T-cell (primary cell): Measurements from ENCODE around the gene DPP6. TPM values are rescaled to one million over a fixed set of nuclear protein-coding genes. Genes with fewer than 3 reads are reported as not detected.

Source experiments
- ATAC-seq, 4 experiments: fragments of 200-7000 bp in 3 of 4; fragments of 150-1000 bp in 1 of 4; cut with Tn5 transposase; replicated peaks in 1 of 4; 1 replicate in 3 of 4; 2 replicates in 1 of 4; pipeline ENCODE4 v1.10.0; 2021; ENCODE audit warnings: moderate library complexity in 3 of 4, mild to moderate bottlenecking in 2 of 4, moderate number of reproducible peaks in 1 of 4
- CTCF ChIA-PET, 2 donors: fragments of 300-600 bp; sonication (Branson Sonifier 250); formaldehyde crosslinking; loops; one replicate each; lab custom pipeline; 2022; ENCODE audit warnings: antibody characterized with exemption in 2 of 2; lab: Charles Lee
- POLR2A ChIA-PET, 2 donors: fragments of 300-600 bp; sonication (Branson Sonifier 250); formaldehyde crosslinking; loops; one replicate each; lab custom pipeline; 2022; ENCODE audit warnings: antibody characterized with exemption in 2 of 2; lab: Charles Lee
- DNase-seq, 35 experiments: peaks; one replicate each; pipeline versions ENCODE4 v3.0.0 to v3.0.0-alpha.2; 2013 to 2023
- H3K27ac ChIP-seq: one replicate; pipeline ENCODE4 v1.5.1; 2013; ENCODE audit warnings: low read length
- H3K27me3 ChIP-seq, 2 experiments: replicated peaks in 1 of 2; 1 replicate in 1 of 2; 2 replicates in 1 of 2; pipeline versions ENCODE4 v1.6.1 to v1.7.0; 2013; ENCODE audit warnings: low read length in 1 of 2, mixed read lengths in 1 of 2; ENCODE audit not compliant: control insufficient read depth in 2 of 2, insufficient read depth in 2 of 2; ENCODE audit errors: extremely low read depth in 1 of 2
- H3K36me3 ChIP-seq, 2 donors: 1 replicate in 1 of 2; 2 replicates in 1 of 2; pipeline versions ENCODE4 v1.6.1 to v1.7.0; 2013; ENCODE audit warnings: low read length in 1 of 2; ENCODE audit not compliant: control insufficient read depth in 2 of 2, insufficient read depth in 1 of 2; ENCODE audit errors: extremely low read depth in 1 of 2
- H3K4me1 ChIP-seq, 2 experiments: 1 replicate in 1 of 2; 2 replicates in 1 of 2; pipeline versions ENCODE4 v1.6.1 to v1.7.0; 2013; ENCODE audit warnings: low read length in 2 of 2, mixed read lengths in 1 of 2; ENCODE audit not compliant: insufficient read depth in 2 of 2, control insufficient read depth in 1 of 2; ENCODE audit errors: extremely low read depth in 1 of 2
- H3K4me3 ChIP-seq, 2 donors: 1 replicate in 1 of 2; 2 replicates in 1 of 2; pipeline versions ENCODE4 v1.5.1 to v1.7.0; 2013; ENCODE audit warnings: mild to moderate bottlenecking in 2 of 2, low read length in 1 of 2, moderate library complexity in 1 of 2; ENCODE audit not compliant: control insufficient read depth in 1 of 2; ENCODE audit errors: extremely low read depth in 1 of 2
- H3K9me3 ChIP-seq: 2 replicates; pipeline ENCODE4 v1.7.0; 2013
- H3K27ac Mint-ChIP-seq, 2 donors: one replicate each; pipeline ENCODE4 v1.8.0; 2020 to 2021; ENCODE audit warnings: mild to moderate bottlenecking in 2 of 2, mixed read lengths in 2 of 2
- H3K27me3 Mint-ChIP-seq, 2 donors: one replicate each; pipeline ENCODE4 v1.8.0; 2021 to 2022; ENCODE audit warnings: mixed read lengths in 2 of 2
- H3K36me3 Mint-ChIP-seq: one replicate; pipeline ENCODE4 v1.8.0; 2021; ENCODE audit warnings: mixed read lengths
- H3K4me1 Mint-ChIP-seq, 3 donors: one replicate each; pipeline ENCODE4 v1.8.0; 2020 to 2022; ENCODE audit warnings: mixed read lengths in 3 of 3, mild to moderate bottlenecking in 1 of 3
- H3K4me3 Mint-ChIP-seq, 3 donors: one replicate each; pipeline ENCODE4 v1.8.0; 2020 to 2022; ENCODE audit warnings: mild to moderate bottlenecking in 3 of 3, mixed read lengths in 3 of 3, moderate library complexity in 3 of 3
- H3K9me3 Mint-ChIP-seq, 3 donors: one replicate each; pipeline ENCODE4 v1.8.0; 2020 to 2022; ENCODE audit warnings: mixed read lengths in 3 of 3
- WGBS: methylation state at CpG from one replicate; pipeline ENCODE4 v1.1.5; 2013; ENCODE audit warnings: missing lambda C conversion rate; ENCODE audit not compliant: insufficient coverage; 5-methylcytosine and 5-hydroxymethylcytosine counted together
- total RNA-seq, 35 experiments: library from RNA in 6 of 35; stranded (reverse) in 6 of 35; fragments of 120-200 nt in 1 of 35; gene quantifications; one replicate each; pipeline versions ENCODE4 v1.2.1 to v1.2.4 and lab custom pipeline; 2013 to 2026

The DPP6 gene
- total RNA-seq, 5 donors from 2014 or later (not counting 1 experiment from before 2014, with no cell fraction given) = not detected

- no peaks in the 10 kb centered on the region for H3K9me3 ChIP-seq
- H3K4me1 Mint-ChIP-seq = no peaks in the 10 kb centered on the region
- no peaks in the 10 kb centered on the region for H3K36me3 Mint-ChIP-seq
- no peak overlapping the region for H3K4me3 Mint-ChIP-seq
- H3K27ac ChIP-seq = no peak overlapping the region
- no peaks in the 10 kb centered on the region for H3K4me1 ChIP-seq
- ATAC-seq (no peak), DNase-seq (no peak)
- CTCF ChIA-PET = no interaction called here
- peaks cover 0 to 29% of the 10 kb centered on the region in 2 experiments for H3K27me3 ChIP-seq
- H3K4me3 ChIP-seq = no peak overlapping the region
- POLR2A ChIA-PET = no interaction called here
- no peaks in the 10 kb centered on the region for H3K9me3 Mint-ChIP-seq
- peaks cover 0 to 2% of the 10 kb centered on the region in 2 donors for H3K27me3 Mint-ChIP-seq
- H3K36me3 ChIP-seq = no peaks in the 10 kb centered on the region
- no peak overlapping the region for H3K27ac Mint-ChIP-seq
- 95% methylated on average over 7 of the region's 7 CpGs for WGBS
These were observed 832.2 kb downstream of the DPP6 start for GRCh38 chr7:154884348-154884920.

- DNase-seq (no peak), ATAC-seq (no peak)
- CTCF ChIA-PET = no interaction called here
- Histone ChIP-seq H3K9me3 (no peaks in the 10 kb centered on the region), H3K4me3 (no peak overlapping the region), H3K27me3 (peaks cover 0 to 30% of the 10 kb centered on the region in 2 experiments), H3K36me3 (no peaks in the 10 kb centered on the region), H3K4me1 (no peaks in the 10 kb centered on the region), H3K27ac (no peak overlapping the region)
- peaks cover 4 to 6% of the 10 kb centered on the region in 2 donors for H3K27me3 Mint-ChIP-seq
- H3K4me1 Mint-ChIP-seq = no peaks in the 10 kb centered on the region
- H3K4me3 Mint-ChIP-seq = no peak overlapping the region
- H3K27ac Mint-ChIP-seq = no peak overlapping the region
- 59% methylated on average over 6 of the region's 9 CpGs for WGBS
- H3K9me3 Mint-ChIP-seq = no peaks in the 10 kb centered on the region
- H3K36me3 Mint-ChIP-seq = no peaks in the 10 kb centered on the region
- POLR2A ChIA-PET = no interaction called here
These were observed 834.4 kb downstream of the DPP6 start for GRCh38 chr7:154886591-154886990.

- ATAC-seq (no peak), DNase-seq (no peak)
- H3K27me3 Mint-ChIP-seq = peaks cover 4 to 6% of the 10 kb centered on the region in 2 donors
- no peaks in the 10 kb centered on the region for H3K36me3 ChIP-seq
- H3K4me3 Mint-ChIP-seq = no peak overlapping the region
- ChIA-PET POLR2A (interaction anchor here in 1 of 2 donors (0.6 kb wide), 1 partner anchor 213 kb away, joined by 3 read pairs; no protein-coding TSS in a partner anchor), CTCF (no interaction called here)
- no peak overlapping the region for H3K4me3 ChIP-seq
- H3K9me3 Mint-ChIP-seq = no peaks in the 10 kb centered on the region
- no peaks in the 10 kb centered on the region for H3K4me1 Mint-ChIP-seq
- H3K27ac Mint-ChIP-seq = no peak overlapping the region
- no peak overlapping the region for H3K27ac ChIP-seq
- no peaks in the 10 kb centered on the region for H3K4me1 ChIP-seq
- WGBS = no CpG with 5 or more reads among the region's 3 CpGs
- H3K27me3 ChIP-seq = peaks cover 0 to 40% of the 10 kb centered on the region in 2 experiments
- H3K36me3 Mint-ChIP-seq = no peaks in the 10 kb centered on the region
- H3K9me3 ChIP-seq = no peaks in the 10 kb centered on the region
These were observed 836.5 kb downstream of the DPP6 start for GRCh38 chr7:154888690-154889089.

- H3K4me1 Mint-ChIP-seq = no peaks in the 10 kb centered on the region
- Histone ChIP-seq H3K27ac (no peak overlapping the region), H3K9me3 (no peaks in the 10 kb centered on the region), H3K27me3 (peaks cover 0 to 43% of the 10 kb centered on the region in 2 experiments), H3K4me3 (no peak overlapping the region), H3K4me1 (no peaks in the 10 kb centered on the region), H3K36me3 (no peaks in the 10 kb centered on the region)
- H3K36me3 Mint-ChIP-seq = no peaks in the 10 kb centered on the region
- DNase-seq (no peak), ATAC-seq (no peak)
- no peaks in the 10 kb centered on the region for H3K9me3 Mint-ChIP-seq
- WGBS = 56% methylated on average over 27 of the region's 28 CpGs
- ChIA-PET POLR2A (interaction anchor here in 1 of 2 donors (0.6 kb wide), 1 partner anchor 413 kb away, joined by 3 read pairs; no protein-coding TSS in a partner anchor), CTCF (no interaction called here)
- H3K27me3 Mint-ChIP-seq = peaks cover 4 to 11% of the 10 kb centered on the region in 2 donors
- no peak overlapping the region for H3K27ac Mint-ChIP-seq
- no peak overlapping the region for H3K4me3 Mint-ChIP-seq
These were observed 840.3 kb downstream of the DPP6 start for GRCh38 chr7:154892459-154892858.

- H3K4me3 ChIP-seq = no peak overlapping the region
- H3K4me1 ChIP-seq = no peaks in the 10 kb centered on the region
- no peaks in the 10 kb centered on the region for H3K9me3 ChIP-seq
- CTCF ChIA-PET = no interaction called here
- H3K27ac ChIP-seq = no peak overlapping the region
- H3K9me3 Mint-ChIP-seq = no peaks in the 10 kb centered on the region
- no peak overlapping the region for H3K27ac Mint-ChIP-seq
- H3K27me3 Mint-ChIP-seq = peaks cover 2 to 7% of the 10 kb centered on the region in 2 donors
- no peak for ATAC-seq
- H3K4me3 Mint-ChIP-seq = no peak overlapping the region
- no peaks in the 10 kb centered on the region for H3K36me3 Mint-ChIP-seq
- POLR2A ChIA-PET = no interaction called here
- H3K36me3 ChIP-seq = no peaks in the 10 kb centered on the region
- H3K27me3 ChIP-seq = peaks cover 0 to 41% of the 10 kb centered on the region in 2 experiments
- DNase-seq = no peak
- WGBS = 80% methylated on average over 10 of the region's 11 CpGs
- no peaks in the 10 kb centered on the region for H3K4me1 Mint-ChIP-seq
These were observed 843.9 kb downstream of the DPP6 start for GRCh38 chr7:154896076-154896475.

GRCh38 chr7:154898973-154899855 is 847.0 kb downstream of the DPP6 start:
- CTCF ChIA-PET = no interaction called here

More at GRCh38 chr7:154898973-154899855, 847.0 kb downstream of the DPP6 start:
- no peaks in the 10 kb centered on the region for H3K36me3 ChIP-seq
- no peak overlapping the region for H3K4me3 Mint-ChIP-seq
- H3K27ac Mint-ChIP-seq = no peak overlapping the region
- DNase-seq = no peak
- H3K36me3 Mint-ChIP-seq = no peaks in the 10 kb centered on the region
- H3K27me3 ChIP-seq = peaks cover 0 to 32% of the 10 kb centered on the region in 2 experiments
- H3K9me3 ChIP-seq = no peaks in the 10 kb centered on the region
- no peaks in the 10 kb centered on the region for H3K4me1 Mint-ChIP-seq
- ATAC-seq = no peak
- peaks cover 3 to 8% of the 10 kb centered on the region in 2 donors for H3K27me3 Mint-ChIP-seq
- WGBS = 78% methylated on average over 23 of the region's 24 CpGs
- POLR2A ChIA-PET = interaction anchor here in 1 of 2 donors (0.6 kb wide), 1 partner anchor 663 kb away, joined by 3 read pairs; no protein-coding TSS in a partner anchor
- no peaks in the 10 kb centered on the region for H3K4me1 ChIP-seq
- H3K9me3 Mint-ChIP-seq = no peaks in the 10 kb centered on the region
- H3K4me3 ChIP-seq = no peak overlapping the region
- no peak overlapping the region for H3K27ac ChIP-seq
